ENCODE measurements around the gene HAX1. TPM values are rescaled to one million over a fixed set of nuclear protein-coding genes. Genes with fewer than 3 reads are reported as not detected.
"Not testable (repeated sequence)": the region's sequence is repeated elsewhere in the genome, so short reads cannot be mapped to it uniquely, and the experiment has no call there.

HAX1 gene
- total RNA-seq, 2 experiments from 2014 or later: 168 to 169 TPM

DNA sequence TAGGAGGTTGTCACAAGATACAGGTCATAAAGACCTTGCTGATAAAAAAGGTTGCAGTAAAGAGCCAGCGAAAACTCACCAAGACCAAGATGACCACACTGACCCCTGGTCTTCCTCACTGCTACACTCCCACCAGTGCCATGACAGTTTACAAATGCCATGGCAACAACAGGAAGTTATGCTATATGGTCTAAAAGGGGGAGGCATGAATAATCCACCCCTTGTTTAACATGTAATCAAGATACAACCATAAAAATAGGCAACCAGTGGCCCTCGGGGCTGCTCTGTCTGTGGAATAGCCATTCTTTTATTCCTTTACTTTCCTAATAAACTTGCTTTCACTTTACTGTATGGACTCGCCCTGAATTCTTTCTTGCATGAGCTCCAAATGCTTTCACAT, 41.8 kb downstream of the HAX1 start:
- H3K36me3 Mint-ChIP-seq; H3K27me3 Mint-ChIP-seq; H3K27ac Mint-ChIP-seq; DNase-seq; H3K4me3 Mint-ChIP-seq; H3K4me1 Mint-ChIP-seq (ENCODE audit: low read depth); intact Hi-C loops (cut with micrococcal nuclease); POLR2A ChIA-PET; CTCF ChIA-PET: not testable (repeated sequence)
- peaks cover 17% of the 10 kb centered on the region for H3K9me3 Mint-ChIP-seq

DNA sequence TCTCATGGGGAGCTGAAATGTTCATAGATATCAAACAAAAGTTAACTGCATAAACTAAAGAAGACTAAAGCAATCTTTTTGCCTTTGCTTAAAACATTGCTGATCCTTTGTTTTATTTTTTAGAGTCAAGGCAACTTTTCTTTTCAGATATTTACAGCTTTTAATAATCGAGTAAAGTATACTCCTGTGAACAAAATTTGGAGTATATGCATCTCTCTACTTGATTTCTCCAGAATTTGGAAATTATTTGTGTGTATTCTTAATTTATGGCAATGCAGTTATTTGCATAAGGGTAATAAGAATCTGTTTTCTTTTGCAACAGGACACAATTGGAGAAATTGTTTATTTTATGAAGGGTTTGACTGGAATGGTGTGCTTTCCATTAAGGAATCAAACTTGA, 44.3 kb downstream of the HAX1 start:
- Mint-ChIP-seq H3K36me3 (peaks cover 4% of the 10 kb centered on the region), H3K27me3 (no peaks in the 10 kb centered on the region), H3K4me1 (ENCODE audit: low read depth) (no peaks in the 10 kb centered on the region), H3K27ac (no peak overlapping the region), H3K9me3 (peaks cover 17% of the 10 kb centered on the region), H3K4me3 (no peak overlapping the region)
- intact Hi-C loops (cut with micrococcal nuclease): no loop called here
- DNase-seq: no peak
- POLR2A ChIA-PET: no interaction called here
- CTCF ChIA-PET: interaction anchor here (2.2 kb wide), 1 partner anchor 18 kb away, joined by 6 read pairs; no protein-coding TSS in a partner anchor

DNA sequence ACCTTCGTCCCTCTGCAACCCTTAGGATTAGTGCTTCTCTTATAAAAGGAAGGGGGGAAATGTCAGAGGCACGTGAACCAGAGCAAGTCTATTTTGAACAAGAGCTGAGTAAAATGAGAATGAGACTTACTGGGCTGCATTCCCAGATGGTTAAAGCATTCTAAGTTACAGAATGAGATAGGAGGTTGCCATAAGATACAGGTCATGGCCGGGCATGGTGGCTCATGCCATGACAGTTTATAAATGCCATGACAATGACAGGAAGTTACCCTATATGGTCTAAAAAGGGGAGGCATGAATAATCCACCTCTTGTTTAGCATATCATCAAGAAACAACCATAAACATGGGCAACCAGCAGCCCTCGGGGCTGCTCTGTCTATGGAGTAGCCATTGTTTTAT, 46.0 kb downstream of the HAX1 start:
- DNase-seq: no peak
- Mint-ChIP-seq H3K4me3 (no peak overlapping the region), H3K27ac (no peak overlapping the region), H3K4me1 (ENCODE audit: low read depth) (no peaks in the 10 kb centered on the region), H3K9me3 (peaks cover 17% of the 10 kb centered on the region), H3K36me3 (peaks cover 4% of the 10 kb centered on the region), H3K27me3 (no peaks in the 10 kb centered on the region)
- ChIA-PET CTCF (interaction anchor here (2.2 kb wide), 1 partner anchor 17 kb away, joined by 6 read pairs; no protein-coding TSS in a partner anchor), POLR2A (no interaction called here)
- intact Hi-C loops (cut with micrococcal nuclease): no loop called here

DNA sequence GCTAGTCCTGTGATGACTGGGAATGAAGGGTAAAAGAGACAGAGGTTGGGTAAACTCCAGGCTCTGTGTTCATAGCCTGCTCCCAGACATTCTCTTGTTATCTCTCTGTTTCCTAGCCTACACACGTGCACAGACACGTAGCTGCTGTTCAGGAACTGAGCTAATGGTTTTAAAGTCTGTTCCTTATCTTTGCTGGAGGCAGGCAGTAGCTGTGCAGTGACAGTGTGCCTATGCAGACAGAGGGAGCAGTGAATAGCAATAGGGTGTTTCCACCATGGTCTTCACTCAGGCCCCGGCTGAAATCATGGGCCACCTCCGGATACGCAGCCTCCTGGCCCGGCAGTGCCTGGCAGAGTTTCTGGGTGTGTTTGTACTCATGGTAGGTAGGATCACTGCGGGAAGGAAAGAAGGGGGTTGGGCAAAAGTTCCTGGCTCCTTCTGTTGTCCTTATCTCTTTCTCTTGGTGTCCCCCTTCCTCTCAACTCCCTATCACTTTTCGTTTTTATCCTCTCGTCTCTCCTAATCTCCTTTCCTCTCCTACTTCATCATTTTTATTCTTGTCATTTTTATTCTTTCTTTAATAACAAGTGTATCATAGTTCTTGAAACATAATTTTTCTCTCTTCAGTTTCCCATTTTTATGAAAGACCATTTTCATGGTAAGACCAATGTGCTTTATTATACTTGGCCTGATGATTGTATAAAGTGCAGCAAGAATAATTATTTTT, 48.6 kb downstream of the HAX1 start, which contains the start of gene AQP10:
Gene AQP10 (plus strand): TSS at position 212 of the 727 bp plus-strand sequence. CDS start 63 bp downstream, at position 275.
- no peaks in the 10 kb centered on the region for H3K27me3 Mint-ChIP-seq
- peaks cover 17% of the 10 kb centered on the region for H3K9me3 Mint-ChIP-seq
- no peak for DNase-seq
- no peak within 1 kb of the TSS for H3K4me3 Mint-ChIP-seq
- intact Hi-C loops (cut with micrococcal nuclease): no loop called here
- POLR2A ChIA-PET: no interaction called here
- CTCF ChIA-PET: interaction anchor here (2.2 kb wide), 1 partner anchor 15 kb away, joined by 9 read pairs; no protein-coding TSS in a partner anchor
- peaks cover 6% of the 10 kb centered on the region for H3K4me1 Mint-ChIP-seq (ENCODE audit: low read depth)
- no peak within 1 kb of the TSS for H3K27ac Mint-ChIP-seq
- peaks cover 4% of the 10 kb centered on the region for H3K36me3 Mint-ChIP-seq

- H3K27me3 Mint-ChIP-seq; POLR2A ChIA-PET; H3K36me3 Mint-ChIP-seq; CTCF ChIA-PET; H3K4me1 Mint-ChIP-seq (ENCODE audit: low read depth); H3K27ac Mint-ChIP-seq; DNase-seq; H3K4me3 Mint-ChIP-seq; intact Hi-C loops (cut with micrococcal nuclease): not testable (repeated sequence)
- peaks cover 14% of the 10 kb centered on the region for H3K9me3 Mint-ChIP-seq
These were observed 49.1 kb downstream of the HAX1 start for GRCh38 chr1:154321609-154321934.

DNA sequence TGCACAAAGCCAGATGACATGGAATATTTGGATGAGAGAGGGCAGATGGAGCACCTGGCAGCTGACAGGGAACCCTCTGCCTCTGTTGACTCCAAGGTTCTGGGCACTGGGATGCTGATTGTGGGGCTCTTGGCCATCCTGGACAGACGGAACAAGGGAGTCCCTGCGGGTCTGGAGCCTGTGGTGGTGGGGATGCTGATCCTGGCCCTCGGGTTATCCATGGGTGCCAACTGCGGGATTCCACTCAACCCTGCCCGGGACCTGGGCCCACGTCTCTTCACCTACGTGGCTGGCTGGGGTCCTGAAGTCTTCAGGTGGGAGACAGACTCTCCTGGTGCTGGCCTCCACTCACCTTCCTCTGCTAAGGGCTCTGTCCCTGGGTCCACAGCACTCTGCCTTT, 51.1 kb downstream of the HAX1 start:
- POLR2A ChIA-PET: no interaction called here

DNA sequence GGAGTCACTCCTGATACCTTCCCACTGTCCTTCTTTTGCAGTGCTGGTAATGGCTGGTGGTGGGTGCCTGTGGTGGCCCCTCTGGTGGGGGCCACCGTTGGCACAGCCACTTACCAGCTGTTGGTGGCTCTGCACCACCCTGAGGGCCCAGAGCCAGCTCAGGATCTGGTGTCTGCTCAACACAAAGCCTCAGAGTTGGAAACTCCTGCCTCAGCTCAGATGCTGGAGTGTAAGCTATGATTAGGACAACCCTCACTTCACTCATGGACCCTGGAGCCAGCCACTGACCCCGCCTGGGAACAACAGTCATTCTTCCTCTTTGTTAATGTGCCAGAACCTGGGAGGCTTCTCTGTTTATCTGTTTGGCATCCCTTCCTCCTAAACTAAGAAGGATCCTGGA, 51.8 kb downstream of the HAX1 start:
- Mint-ChIP-seq H3K36me3 (no peaks in the 10 kb centered on the region), H3K4me1 (ENCODE audit: low read depth) (peaks cover 30% of the 10 kb centered on the region), H3K27ac (peak overlapping the region; percentile 92), H3K4me3 (peak overlapping the region; percentile 91), H3K9me3 (no peaks in the 10 kb centered on the region), H3K27me3 (no peaks in the 10 kb centered on the region)
- no peak for DNase-seq
- intact Hi-C loops (cut with micrococcal nuclease): loop anchor here (1.0 to 2.0 kb wide), 2 partner anchors 11 to 19 kb away; no protein-coding TSS in a partner anchor
- POLR2A ChIA-PET: no interaction called here
- CTCF ChIA-PET: interaction anchor here (0.6 to 9.6 kb wide), 14 partner anchors 11 to 222 kb away, joined by 3 to 173 read pairs (median 4); no protein-coding TSS in a partner anchor

More for the DNA sequence above, 51.1 kb downstream of the HAX1 start:
- DNase-seq: no peak
- Mint-ChIP-seq H3K27ac (no peak overlapping the region), H3K4me3 (no peak overlapping the region), H3K27me3 (no peaks in the 10 kb centered on the region), H3K4me1 (ENCODE audit: low read depth) (peaks cover 26% of the 10 kb centered on the region), H3K9me3 (no peaks in the 10 kb centered on the region), H3K36me3 (no peaks in the 10 kb centered on the region)
- intact Hi-C loops (cut with micrococcal nuclease): no loop called here
- CTCF ChIA-PET: interaction anchor here (0.7 to 9.6 kb wide), 9 partner anchors 12 to 223 kb away, joined by 3 to 173 read pairs (median 3); no protein-coding TSS in a partner anchor

DNA sequence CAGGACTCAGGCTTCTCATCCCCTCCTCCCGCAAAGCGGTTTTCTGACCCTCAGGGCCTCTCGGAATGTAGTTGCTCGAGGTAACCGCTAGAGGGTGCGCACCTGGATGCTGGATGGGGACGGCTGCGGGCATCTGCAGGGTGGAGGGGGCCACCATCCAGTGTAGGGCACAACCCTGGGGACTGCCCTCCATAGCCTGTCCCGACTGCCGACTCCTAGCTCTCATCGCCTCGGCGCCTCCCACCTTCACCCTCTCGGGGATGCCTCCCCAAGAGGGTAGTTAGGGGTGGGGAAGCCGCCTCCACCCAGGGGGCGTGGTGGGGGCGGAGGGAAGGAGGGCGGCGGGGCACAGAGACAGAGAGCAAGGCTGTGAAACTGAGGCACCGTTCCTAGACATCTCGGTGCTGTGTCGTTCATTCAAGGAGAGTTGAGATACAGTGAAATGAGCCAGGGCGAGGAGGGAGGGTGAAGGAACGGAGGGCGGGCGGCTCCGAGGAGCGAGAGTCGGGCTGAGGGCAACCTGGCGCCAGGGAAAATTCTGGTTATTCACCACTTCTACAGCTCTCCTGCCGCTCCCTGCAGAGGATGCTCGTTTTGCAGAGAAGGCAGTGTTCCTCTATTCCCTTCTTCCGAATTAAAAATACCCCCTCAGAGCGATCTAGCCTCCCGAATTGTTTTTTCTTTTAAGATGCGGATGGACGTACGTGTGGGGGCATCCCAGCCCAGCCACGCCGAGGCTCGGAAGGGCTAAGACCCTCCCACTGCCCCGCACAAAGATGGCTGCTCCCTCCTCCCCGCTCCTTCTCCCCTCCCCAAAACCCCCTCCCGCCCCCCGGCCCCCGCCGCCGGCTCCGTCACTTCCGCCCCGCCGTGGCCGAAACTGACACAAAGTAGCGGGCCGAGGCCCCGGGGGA, 52.5 kb downstream of the HAX1 start, which contains the start of gene ATP8B2:
Gene ATP8B2 (plus strand): TSS at position 857 of the 914 bp plus-strand sequence. CDS start 2,617 bp downstream, outside the sequence.
- Mint-ChIP-seq H3K4me1 (ENCODE audit: low read depth) (peaks cover 36% of the 10 kb centered on the region), H3K4me3 (peak within 1 kb of the TSS; percentile 98), H3K36me3 (peaks cover under 1% of the 10 kb centered on the region), H3K9me3 (no peaks in the 10 kb centered on the region), H3K27me3 (no peaks in the 10 kb centered on the region), H3K27ac (peak within 1 kb of the TSS; percentile 94)
- intact Hi-C loops (cut with micrococcal nuclease): loop anchor here (1.0 to 5.0 kb wide), 4 partner anchors 10 to 152 kb away; no protein-coding TSS in a partner anchor
- ChIA-PET POLR2A (interaction anchor here (0.9 to 1.0 kb wide), 2 partner anchors 10 to 19 kb away, joined by 5 to 6 read pairs; no protein-coding TSS in a partner anchor), CTCF (interaction anchor here (0.6 to 9.6 kb wide), 21 partner anchors 10 to 235 kb away, joined by 3 to 173 read pairs (median 4); no protein-coding TSS in a partner anchor)
- peak; percentile 91 for DNase-seq

Other genes with a start within 250 kb of the HAX1 start
- gene NUP210L, start 117.6 kb upstream of the HAX1 start, total RNA-seq: under 1 TPM; 0.05 to 0.12 TPM
- 100 to 1,000 TPM; 726 to 736 TPM for gene TPM3, start 80.5 kb upstream of the HAX1 start, total RNA-seq
- gene CFAP141, start 66.3 kb upstream of the HAX1 start, total RNA-seq: not detected
- gene UBAP2L, start 51.7 kb upstream of the HAX1 start, total RNA-seq: 100 to 1,000 TPM; 180 to 183 TPM
- gene AQP10, start 48.5 kb downstream of the HAX1 start, total RNA-seq: not detected
- gene ATP8B2, start 52.9 kb downstream of the HAX1 start, total RNA-seq: 10 to 100 TPM; 58.5 to 59.9 TPM
- 10 to 100 TPM; 30.2 to 30.5 TPM for gene IL6R, start 132.7 kb downstream of the HAX1 start, total RNA-seq
- gene TDRD10, start 229.6 kb downstream of the HAX1 start, total RNA-seq: not detected
- under 1 TPM in 1 of 2 experiments, not detected in 1; 0.07 TPM for gene SHE, start 229.8 kb downstream of the HAX1 start, total RNA-seq